Nephron progenitor cell (in vitro differentiated cells): ENCODE measurements around the gene SCCPDH.
"Not testable (repeated sequence)": the region's sequence is repeated elsewhere in the genome, so short reads cannot be mapped to it uniquely, and the experiment has no call there.

Experiments used
- DNase-seq: peaks from one replicate; pipeline ENCODE4 v3.0.0; 2021
- H3K27ac Mint-ChIP-seq: 2 replicates; pipeline ENCODE4 v1.8.0; 2021; ENCODE audit warnings: mild to moderate bottlenecking, moderate library complexity, mixed read lengths
- H3K27me3 Mint-ChIP-seq: 2 replicates; pipeline ENCODE4 v1.8.0; 2021; ENCODE audit warnings: mild to moderate bottlenecking, low read depth, mixed read lengths; ENCODE audit not compliant: poor library complexity
- H3K36me3 Mint-ChIP-seq: 2 replicates; pipeline ENCODE4 v1.8.0; 2021; ENCODE audit warnings: low read depth, mixed read lengths
- H3K4me1 Mint-ChIP-seq: 2 replicates; pipeline ENCODE4 v1.8.0; 2021; ENCODE audit warnings: mixed read lengths
- H3K4me3 Mint-ChIP-seq: 2 replicates; pipeline ENCODE4 v1.8.0; 2021; ENCODE audit warnings: mild to moderate bottlenecking, moderate library complexity, mixed read lengths
- H3K9me3 Mint-ChIP-seq: 2 replicates; pipeline ENCODE4 v1.8.0; 2021; ENCODE audit warnings: mild to moderate bottlenecking, moderate library complexity, mixed read lengths
- TF ChIP-seq, protein P1 (sequence below): fragments of 200-600 bp; sonication (generic); IDR thresholded peaks from 2 replicates; pipeline ENCODE4 v1.5.0; 2021; ENCODE audit warnings: antibody characterized with exemption

The SCCPDH gene

DNA sequence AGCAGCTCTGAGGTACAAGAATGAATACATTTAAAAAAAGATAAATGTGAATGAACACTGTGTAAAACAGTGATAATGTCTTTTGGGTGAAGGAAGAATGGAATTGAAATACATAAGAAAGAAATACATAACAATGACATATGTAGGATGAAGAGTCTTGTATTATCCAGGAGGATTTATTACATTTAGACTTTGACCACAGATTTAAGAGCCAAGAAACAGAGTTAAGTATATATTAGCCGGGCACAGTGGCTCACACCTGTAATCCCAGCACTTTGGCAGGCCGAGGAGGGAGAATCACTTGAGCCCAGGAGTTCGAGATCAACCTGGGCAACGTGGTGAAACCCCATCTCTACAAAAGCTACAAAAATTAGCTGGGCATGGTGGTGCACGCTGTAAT, 79.7 kb downstream of the SCCPDH start:
- H3K4me1 Mint-ChIP-seq = peaks cover 8% of the 10 kb centered on the region
- DNase-seq = no peak
- TF ChIP-seq, protein P1, sequence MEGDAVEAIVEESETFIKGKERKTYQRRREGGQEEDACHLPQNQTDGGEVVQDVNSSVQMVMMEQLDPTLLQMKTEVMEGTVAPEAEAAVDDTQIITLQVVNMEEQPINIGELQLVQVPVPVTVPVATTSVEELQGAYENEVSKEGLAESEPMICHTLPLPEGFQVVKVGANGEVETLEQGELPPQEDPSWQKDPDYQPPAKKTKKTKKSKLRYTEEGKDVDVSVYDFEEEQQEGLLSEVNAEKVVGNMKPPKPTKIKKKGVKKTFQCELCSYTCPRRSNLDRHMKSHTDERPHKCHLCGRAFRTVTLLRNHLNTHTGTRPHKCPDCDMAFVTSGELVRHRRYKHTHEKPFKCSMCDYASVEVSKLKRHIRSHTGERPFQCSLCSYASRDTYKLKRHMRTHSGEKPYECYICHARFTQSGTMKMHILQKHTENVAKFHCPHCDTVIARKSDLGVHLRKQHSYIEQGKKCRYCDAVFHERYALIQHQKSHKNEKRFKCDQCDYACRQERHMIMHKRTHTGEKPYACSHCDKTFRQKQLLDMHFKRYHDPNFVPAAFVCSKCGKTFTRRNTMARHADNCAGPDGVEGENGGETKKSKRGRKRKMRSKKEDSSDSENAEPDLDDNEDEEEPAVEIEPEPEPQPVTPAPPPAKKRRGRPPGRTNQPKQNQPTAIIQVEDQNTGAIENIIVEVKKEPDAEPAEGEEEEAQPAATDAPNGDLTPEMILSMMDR = no peak
- no peak overlapping the region for H3K4me3 Mint-ChIP-seq
- no peaks in the 10 kb centered on the region for H3K27me3 Mint-ChIP-seq
- H3K36me3 Mint-ChIP-seq = no peaks in the 10 kb centered on the region
- no peak overlapping the region for H3K27ac Mint-ChIP-seq
- H3K9me3 Mint-ChIP-seq = peaks cover 12% of the 10 kb centered on the region

DNA sequence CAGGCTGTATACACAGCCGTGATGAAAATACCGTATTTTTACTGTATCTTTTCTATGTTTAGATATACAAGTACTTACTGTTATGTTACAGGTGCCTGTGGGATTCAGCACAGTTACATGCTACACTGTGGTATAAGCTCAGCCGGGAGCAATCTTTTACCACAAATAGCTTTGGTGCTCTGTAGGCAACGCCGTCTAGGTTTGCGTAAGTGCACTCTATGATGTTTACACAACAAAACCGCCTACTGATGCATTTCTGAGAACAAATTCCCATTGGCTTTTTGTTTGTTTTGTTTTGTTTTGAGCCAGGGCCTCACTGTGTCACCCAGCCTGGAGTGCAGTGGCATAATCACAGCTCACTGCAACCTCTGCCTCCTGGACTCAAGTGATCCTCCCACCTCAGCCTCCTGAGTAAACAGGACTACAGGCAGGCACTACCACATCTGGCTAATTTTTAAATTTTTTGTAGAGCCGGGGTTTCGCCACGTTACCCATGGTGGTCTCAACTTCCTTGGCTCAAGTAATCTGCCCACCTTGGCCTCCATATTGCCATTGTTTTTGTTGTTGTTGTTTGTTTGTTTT, 81.0 kb downstream of the SCCPDH start:
- no peak overlapping the region for H3K27ac Mint-ChIP-seq
- peaks cover 17% of the 10 kb centered on the region for H3K9me3 Mint-ChIP-seq
- TF ChIP-seq, protein P1 = no peak
- no peaks in the 10 kb centered on the region for H3K4me1 Mint-ChIP-seq
- H3K4me3 Mint-ChIP-seq = no peak overlapping the region
- H3K27me3 Mint-ChIP-seq = peaks cover 3% of the 10 kb centered on the region
- no peaks in the 10 kb centered on the region for H3K36me3 Mint-ChIP-seq
- no peak for DNase-seq

DNA sequence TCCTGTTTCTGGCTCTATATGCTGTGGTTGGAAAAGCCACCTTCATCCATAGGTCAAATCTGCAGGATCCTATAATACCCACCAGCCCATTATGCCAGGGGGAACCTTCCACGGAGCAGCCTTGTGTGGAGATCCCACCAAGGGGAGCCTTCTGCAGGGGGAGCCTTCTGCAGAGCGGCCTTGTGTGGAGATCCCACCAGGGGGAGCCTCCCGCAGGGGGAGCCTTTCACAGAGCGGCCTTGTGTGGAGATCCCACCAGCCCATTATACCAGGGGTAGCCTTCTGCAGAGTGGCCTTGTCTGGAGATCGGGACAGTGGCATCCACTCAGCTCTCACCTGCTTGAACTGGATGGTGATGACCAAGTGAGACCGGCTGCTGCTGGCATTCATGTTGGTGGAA, 85.3 kb downstream of the SCCPDH start:
- TF ChIP-seq, protein P1 = no peak
- Mint-ChIP-seq H3K27ac (no peak overlapping the region), H3K4me1 (no peaks in the 10 kb centered on the region), H3K9me3 (peaks cover 4% of the 10 kb centered on the region), H3K4me3 (no peak overlapping the region), H3K27me3 (peaks cover 7% of the 10 kb centered on the region), H3K36me3 (no peaks in the 10 kb centered on the region)
- no peak for DNase-seq

DNA sequence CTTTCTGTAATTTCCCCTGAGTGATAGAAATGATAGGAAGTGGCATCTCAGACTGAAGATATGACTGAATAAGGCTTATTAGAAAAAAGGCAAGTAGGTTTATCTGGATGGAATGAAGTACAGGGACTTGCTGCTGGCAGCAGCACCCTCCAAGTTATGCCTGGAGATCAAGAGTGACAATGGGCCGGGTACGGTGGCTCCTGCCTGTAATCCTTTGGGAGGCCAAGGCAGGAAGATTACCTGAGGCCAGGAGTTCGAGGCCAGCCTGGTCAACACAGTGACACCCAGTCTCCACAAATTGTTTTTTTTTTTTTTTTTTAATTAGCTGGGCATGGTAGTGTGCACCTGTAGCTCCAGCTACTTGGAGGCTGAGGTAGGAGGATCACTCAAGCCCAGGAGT, 87.8 kb downstream of the SCCPDH start:
- DNase-seq = no peak
- Mint-ChIP-seq H3K4me3 (no peak overlapping the region), H3K27ac (no peak overlapping the region), H3K36me3 (no peaks in the 10 kb centered on the region), H3K4me1 (no peaks in the 10 kb centered on the region), H3K9me3 (peaks cover 8% of the 10 kb centered on the region), H3K27me3 (peaks cover 10% of the 10 kb centered on the region)
- TF ChIP-seq, protein P1 = no peak

DNA sequence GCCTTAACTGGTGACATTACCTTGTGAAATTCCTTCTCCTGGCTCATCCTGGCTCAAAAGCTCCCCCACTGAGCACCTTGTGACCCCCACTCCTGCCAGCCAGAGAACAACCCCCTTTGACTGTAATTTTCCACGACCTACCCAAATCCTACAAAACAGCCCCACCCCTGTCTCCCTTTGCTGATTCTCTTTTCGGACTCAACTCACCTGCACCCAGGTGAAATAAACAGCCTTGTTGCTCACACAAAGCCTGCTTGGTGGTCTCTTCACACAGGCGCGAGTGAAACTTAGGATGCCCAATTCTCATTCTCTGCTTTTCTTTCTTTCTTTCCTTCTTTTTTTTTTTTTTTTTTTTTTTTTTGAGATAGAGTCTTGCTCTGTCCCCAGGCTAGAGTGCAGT, 89.1 kb downstream of the SCCPDH start:
- peaks cover 18% of the 10 kb centered on the region for H3K9me3 Mint-ChIP-seq
- DNase-seq, H3K4me3 Mint-ChIP-seq, H3K27ac Mint-ChIP-seq, H3K4me1 Mint-ChIP-seq, H3K36me3 Mint-ChIP-seq: not testable (repeated sequence)
- peaks cover 10% of the 10 kb centered on the region for H3K27me3 Mint-ChIP-seq

DNA sequence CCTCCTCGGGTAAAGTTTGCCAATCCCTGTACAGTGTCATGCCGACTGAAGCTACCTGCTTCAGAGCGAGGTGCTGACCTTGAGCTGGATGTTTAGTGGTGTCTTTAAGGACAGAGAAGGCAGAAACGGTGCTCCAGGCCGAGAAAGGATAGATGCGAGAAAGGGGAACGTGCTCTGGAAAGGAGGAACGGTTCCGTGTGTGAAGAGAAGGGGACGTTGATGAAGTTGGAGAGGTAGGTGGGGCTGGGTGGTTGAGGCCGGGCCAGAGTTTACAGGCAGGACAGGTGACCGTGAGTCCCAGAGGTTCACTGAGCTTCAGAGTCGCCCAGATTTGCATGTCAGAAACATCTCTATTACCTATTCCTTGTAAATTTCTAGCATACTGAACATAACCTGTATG, 90.7 kb downstream of the SCCPDH start:
- H3K27ac Mint-ChIP-seq = no peak overlapping the region
- no peak overlapping the region for H3K4me3 Mint-ChIP-seq
- H3K4me1 Mint-ChIP-seq = no peaks in the 10 kb centered on the region
- DNase-seq = no peak
- no peaks in the 10 kb centered on the region for H3K36me3 Mint-ChIP-seq
- H3K9me3 Mint-ChIP-seq = peaks cover 16% of the 10 kb centered on the region
- TF ChIP-seq, protein P1 = no peak
- peaks cover 7% of the 10 kb centered on the region for H3K27me3 Mint-ChIP-seq
